ENCODE data around the gene CAGE1. TPM values are rescaled to one million over a fixed set of nuclear protein-coding genes. Genes with fewer than 3 reads are reported as not detected.

The CAGE1 gene
- total RNA-seq (2014; rRNA removed; shearing (Covaris generic)): 0.44 and 1.1 TPM in 2 replicates
- 0.27 and 0.55 TPM in 2 replicates for total RNA-seq (2022)
- percentile 26 among the genes with signal in this experiment for Bru-seq, nascent RNA
- percentile 16 among the genes with signal in this experiment for BruChase-seq, experiment 1, labeled RNA remaining after a 6-hour chase
- percentile 22 among the genes with signal in this experiment for BruChase-seq, experiment 2, labeled RNA remaining after a 2-hour chase
- long read RNA-seq: 0 reads

DNA sequence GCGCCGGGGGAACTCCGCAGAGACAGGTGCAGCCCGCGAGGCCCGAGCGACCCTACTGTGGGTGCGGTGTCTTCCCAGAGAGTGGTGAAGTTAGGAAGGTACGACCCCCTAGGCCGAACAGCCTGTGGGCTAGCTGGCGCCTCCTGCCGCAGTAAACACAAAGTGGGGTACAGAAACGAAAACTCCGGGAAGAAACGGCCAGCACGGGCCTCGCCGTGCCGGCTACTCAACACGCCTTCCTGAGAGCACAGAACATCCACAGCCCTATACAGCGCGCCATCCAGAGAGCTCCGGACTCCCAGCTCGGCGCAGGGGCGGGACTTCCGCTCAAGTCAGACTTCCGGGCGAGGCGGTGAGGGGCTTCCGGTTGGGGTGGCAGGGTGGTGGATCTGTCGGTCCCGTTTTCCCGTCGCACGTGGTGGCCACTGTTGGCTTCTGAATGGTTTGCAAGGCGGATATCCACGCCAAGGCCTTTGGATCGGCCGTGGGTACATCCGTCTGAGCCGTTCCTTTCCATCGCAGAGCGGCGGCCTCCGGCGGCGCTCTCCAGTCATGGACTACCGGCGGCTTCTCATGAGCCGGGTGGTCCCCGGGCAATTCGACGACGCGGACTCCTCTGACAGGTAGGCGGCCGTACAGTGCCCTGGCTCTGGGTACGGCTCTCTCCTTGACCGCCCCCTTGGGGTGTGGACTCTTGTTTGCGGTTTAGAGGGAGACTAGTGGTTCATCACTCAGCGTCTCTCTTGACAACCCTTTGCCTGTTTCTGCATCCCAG lies at the start of gene CAGE1, which contains the start of gene RIOK1:
Gene CAGE1 (minus strand): TSS at position 292 of the 775 bp plus-strand sequence. CDS start 2,569 bp downstream, outside the sequence.
Gene RIOK1 (plus strand): TSS at position 358 of the 775 bp plus-strand sequence. CDS start 195 bp downstream, at position 553.
- TF ChIP-seq, protein P1, sequence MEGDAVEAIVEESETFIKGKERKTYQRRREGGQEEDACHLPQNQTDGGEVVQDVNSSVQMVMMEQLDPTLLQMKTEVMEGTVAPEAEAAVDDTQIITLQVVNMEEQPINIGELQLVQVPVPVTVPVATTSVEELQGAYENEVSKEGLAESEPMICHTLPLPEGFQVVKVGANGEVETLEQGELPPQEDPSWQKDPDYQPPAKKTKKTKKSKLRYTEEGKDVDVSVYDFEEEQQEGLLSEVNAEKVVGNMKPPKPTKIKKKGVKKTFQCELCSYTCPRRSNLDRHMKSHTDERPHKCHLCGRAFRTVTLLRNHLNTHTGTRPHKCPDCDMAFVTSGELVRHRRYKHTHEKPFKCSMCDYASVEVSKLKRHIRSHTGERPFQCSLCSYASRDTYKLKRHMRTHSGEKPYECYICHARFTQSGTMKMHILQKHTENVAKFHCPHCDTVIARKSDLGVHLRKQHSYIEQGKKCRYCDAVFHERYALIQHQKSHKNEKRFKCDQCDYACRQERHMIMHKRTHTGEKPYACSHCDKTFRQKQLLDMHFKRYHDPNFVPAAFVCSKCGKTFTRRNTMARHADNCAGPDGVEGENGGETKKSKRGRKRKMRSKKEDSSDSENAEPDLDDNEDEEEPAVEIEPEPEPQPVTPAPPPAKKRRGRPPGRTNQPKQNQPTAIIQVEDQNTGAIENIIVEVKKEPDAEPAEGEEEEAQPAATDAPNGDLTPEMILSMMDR (conservative IDR thresholded peaks at IDR 0.05; ENCODE audit: low read length): no peak
- POLR2A ChIA-PET: interaction anchor here (0.5 to 2.1 kb wide), 10 partner anchors 12 to 742 kb away, joined by 3 to 9 read pairs (median 4); partner anchors contain the start of gene SSR1
- CTCF ChIA-PET (ENCODE audit: unreplicated experiment): interaction anchor here (0.7 kb wide), 1 partner anchor 112 kb away, joined by 3 read pairs; no protein-coding TSS in a partner anchor
- peaks cover 21% of the 10 kb centered on the region for H3K4me1 ChIP-seq (ENCODE audit: insufficient read depth, low read length, poor library complexity, severe bottlenecking)
- peak within 1 kb of the TSS; percentile 79 for H2AFZ ChIP-seq (ENCODE audit: low read length)
- BruUV-seq (replicated peaks): TSS peak; percentile 69
- H3K4me2 ChIP-seq (ENCODE audit: low read length): peak within 1 kb of the TSS; percentile 85
- no peaks in the 10 kb centered on the region for H3K9me3 ChIP-seq (ENCODE audit: low read length)
- no peaks in the 10 kb centered on the region for H3K9me2 ChIP-seq (ENCODE audit: insufficient read depth, low read length)
- H3K36me3 ChIP-seq (ENCODE audit: insufficient read depth, low read length): peaks cover 37% of the 10 kb centered on the region
- H3K4me3 ChIP-seq (ENCODE audit: low read depth, low read length, poor library complexity, severe bottlenecking): peak within 1 kb of the TSS; percentile 83
- peaks cover 52% of the 10 kb centered on the region for H3K79me2 ChIP-seq (ENCODE audit: insufficient read depth, low read depth, low read length)
- intact Hi-C loops (cut with micrococcal nuclease; ENCODE audit: unreplicated experiment): loop anchor here (1.0 to 5.0 kb wide), 5 partner anchors 76 to 802 kb away; partner anchors contain the start of genes BLOC1S5, LY86, SNRNP48 and SSR1
- peak within 1 kb of the TSS; percentile 84 for H3K27ac ChIP-seq (ENCODE audit: low read depth, low read length, poor library complexity, severe bottlenecking)
- H4K20me1 ChIP-seq (ENCODE audit: insufficient read depth, low read length): peaks cover 15% of the 10 kb centered on the region; the same call in 1 of the 2 replicates
- peak; percentile 94 for DNase-seq (ENCODE audit: low spot score)

DNA sequence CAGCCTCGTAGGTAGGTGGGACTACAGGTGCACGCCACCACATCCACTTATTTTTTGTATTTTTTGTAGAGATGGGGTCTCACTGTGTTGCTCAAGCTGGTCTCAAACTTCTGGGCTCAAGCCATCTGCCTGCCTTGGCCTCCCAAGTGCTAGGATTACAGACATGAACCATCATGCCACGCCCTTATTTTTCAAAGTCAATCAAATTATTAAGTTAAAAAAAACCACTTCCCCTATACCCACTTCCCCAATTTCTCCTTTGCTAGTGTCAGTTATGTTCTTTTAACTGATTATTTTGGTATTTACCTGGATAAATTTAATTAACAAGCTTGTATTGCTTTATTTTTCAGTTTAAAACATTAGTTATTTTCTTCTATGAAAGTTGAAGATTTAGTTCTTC lies 49.7 kb upstream of the CAGE1 start:
- H3K4me2 ChIP-seq (ENCODE audit: low read length): peak overlapping the region; percentile 26; the same call in 1 of the 2 replicates
- H2AFZ ChIP-seq (ENCODE audit: low read length): peak overlapping the region; percentile 17; the same call in 1 of the 2 replicates
- H3K27ac ChIP-seq (ENCODE audit: low read depth, low read length, poor library complexity, severe bottlenecking): no peak overlapping the region
- no peak overlapping the region for H3K4me3 ChIP-seq (ENCODE audit: low read depth, low read length, poor library complexity, severe bottlenecking)
- H3K36me3 ChIP-seq (ENCODE audit: insufficient read depth, low read length): no peaks in the 10 kb centered on the region
- no peaks in the 10 kb centered on the region for H3K79me2 ChIP-seq (ENCODE audit: insufficient read depth, low read depth, low read length)
- no TSS peak for BruUV-seq (replicated peaks)
- peak; percentile 22 for DNase-seq (ENCODE audit: low spot score)
- no peaks in the 10 kb centered on the region for H3K9me2 ChIP-seq (ENCODE audit: insufficient read depth, low read length)
- H4K20me1 ChIP-seq (ENCODE audit: insufficient read depth, low read length): no peaks in the 10 kb centered on the region
- CTCF ChIA-PET (ENCODE audit: unreplicated experiment): no interaction called here
- POLR2A ChIA-PET: interaction anchor here (0.5 to 0.7 kb wide), 2 partner anchors 58 to 1040 kb away, joined by 3 to 4 read pairs; no protein-coding TSS in a partner anchor
- peaks cover 13% of the 10 kb centered on the region for H3K4me1 ChIP-seq (ENCODE audit: insufficient read depth, low read length, poor library complexity, severe bottlenecking)
- TF ChIP-seq EZH2phosphoT487 (IDR thresholded peaks at IDR 0.05; ENCODE audit: borderline replicate concordance, low read depth, low read length): no peak
- TF ChIP-seq, protein P1 (conservative IDR thresholded peaks at IDR 0.05; ENCODE audit: low read length): no peak
- intact Hi-C loops (cut with micrococcal nuclease; ENCODE audit: unreplicated experiment): no loop called here
- no peaks in the 10 kb centered on the region for H3K9me3 ChIP-seq (ENCODE audit: low read length)

Data from OCI-LY7 (cell line).